HG02623 (cell line): ENCODE measurements around the gene STMN1.

Source experiments
- ATAC-seq: cut with Tn5 transposase; IDR thresholded peaks from one replicate; pipeline ENCODE4 v1.9.1; 2021; ENCODE audit warnings: moderate library complexity; ENCODE audit not compliant: unreplicated experiment

STMN1 gene

DNA sequence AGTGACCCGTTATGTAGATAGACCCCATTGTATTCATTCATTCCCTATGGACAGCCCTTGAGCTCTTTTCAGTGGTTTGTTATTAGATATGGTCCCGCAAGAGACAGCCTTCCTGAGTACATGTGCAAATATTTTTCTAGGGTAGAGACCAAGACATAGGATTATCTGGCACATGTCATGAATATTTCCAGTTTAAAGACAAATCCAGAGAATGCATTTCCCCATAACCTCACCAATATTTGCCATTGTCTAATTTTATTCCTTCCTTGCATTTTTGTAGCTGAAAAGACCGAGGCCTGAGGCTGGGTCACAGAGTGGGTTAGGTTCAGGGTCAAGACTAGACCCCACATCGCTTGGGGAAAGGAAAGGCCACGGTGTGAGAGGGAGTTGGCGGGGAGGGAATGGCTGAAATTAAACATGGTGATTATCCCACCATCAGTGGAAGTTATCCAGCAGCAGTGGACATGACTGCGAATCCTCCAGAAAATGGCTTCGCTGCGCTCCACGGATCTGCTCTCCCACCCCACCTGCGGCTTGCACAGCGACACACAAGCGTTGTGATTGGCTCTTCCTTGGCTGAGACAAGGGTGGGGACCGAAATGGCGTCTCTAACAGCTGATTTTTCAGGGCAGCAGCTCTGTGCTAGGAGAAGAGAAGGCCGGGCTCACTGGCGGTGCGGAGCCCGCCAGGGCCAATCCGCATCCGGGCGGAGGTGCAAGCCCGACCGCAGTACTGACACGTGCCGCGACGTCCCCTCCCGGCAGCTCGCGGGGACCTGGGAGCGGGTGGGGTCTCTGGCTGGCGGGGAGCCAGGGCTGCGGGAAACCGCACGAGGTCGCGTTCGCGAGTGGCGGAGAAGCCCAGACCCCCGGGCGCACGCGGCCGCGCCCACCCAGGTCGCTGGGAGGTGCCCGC, 16.1 kb upstream of the STMN1 start:
- ATAC-seq = no peak

DNA sequence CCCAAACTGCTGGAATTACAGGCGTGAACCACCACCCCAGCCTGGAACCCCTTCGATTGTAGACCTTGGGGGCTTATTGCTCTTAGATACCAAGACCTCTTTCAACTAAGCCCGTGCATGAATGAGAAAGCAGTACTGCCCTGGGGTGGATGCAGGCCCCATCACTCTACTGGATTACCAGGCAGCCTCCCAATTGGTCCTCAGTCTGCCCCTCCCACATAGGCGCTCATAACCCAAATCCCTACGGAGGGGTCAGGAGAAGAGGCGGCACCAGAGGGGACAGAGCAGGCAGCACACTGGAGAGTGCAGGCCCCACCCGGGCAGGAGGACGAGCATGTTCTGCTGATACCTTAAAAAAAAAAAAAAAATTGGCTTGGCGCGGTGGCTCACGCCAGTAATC, 12.4 kb upstream of the STMN1 start:
- no peak for ATAC-seq

DNA sequence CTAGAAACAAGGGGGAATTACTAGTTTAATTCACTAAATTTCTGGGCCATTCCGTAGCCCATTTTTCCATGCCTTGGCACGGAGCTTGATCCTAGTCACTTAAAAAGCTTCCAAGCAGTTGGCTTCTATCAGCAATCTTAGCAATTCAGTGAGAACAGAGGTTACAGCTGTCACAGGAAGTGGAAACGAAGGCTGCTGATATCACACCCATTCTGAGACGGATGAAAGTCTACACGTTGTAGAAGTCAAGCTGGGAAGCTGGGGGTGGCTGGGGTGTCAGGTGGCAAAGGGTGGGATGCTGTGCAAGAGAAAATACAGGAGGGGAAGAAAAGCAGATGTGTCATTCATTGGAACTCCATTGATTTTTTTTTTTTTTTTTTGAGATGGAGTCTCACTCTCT, 11.8 kb upstream of the STMN1 start:
- ATAC-seq = no peak

DNA sequence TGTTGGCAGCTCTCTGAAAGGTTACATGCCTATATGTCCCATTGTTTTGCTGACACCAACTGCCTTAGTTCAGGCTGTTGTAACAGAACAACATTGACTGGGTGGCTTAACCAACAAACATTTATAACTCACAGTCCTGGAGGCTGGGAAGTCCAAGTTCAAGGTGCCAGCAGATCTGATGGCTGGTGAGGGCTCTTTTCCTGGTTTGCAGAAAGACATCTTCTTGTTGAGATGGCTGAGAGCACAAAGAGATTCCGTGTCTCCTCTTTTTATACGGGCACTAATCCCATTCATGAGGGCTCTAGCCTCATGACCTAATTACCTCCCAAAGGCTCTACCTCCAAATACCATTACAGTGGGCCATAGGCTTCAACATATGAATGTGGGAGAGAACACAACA, 10.2 kb upstream of the STMN1 start:
- no peak for ATAC-seq

DNA sequence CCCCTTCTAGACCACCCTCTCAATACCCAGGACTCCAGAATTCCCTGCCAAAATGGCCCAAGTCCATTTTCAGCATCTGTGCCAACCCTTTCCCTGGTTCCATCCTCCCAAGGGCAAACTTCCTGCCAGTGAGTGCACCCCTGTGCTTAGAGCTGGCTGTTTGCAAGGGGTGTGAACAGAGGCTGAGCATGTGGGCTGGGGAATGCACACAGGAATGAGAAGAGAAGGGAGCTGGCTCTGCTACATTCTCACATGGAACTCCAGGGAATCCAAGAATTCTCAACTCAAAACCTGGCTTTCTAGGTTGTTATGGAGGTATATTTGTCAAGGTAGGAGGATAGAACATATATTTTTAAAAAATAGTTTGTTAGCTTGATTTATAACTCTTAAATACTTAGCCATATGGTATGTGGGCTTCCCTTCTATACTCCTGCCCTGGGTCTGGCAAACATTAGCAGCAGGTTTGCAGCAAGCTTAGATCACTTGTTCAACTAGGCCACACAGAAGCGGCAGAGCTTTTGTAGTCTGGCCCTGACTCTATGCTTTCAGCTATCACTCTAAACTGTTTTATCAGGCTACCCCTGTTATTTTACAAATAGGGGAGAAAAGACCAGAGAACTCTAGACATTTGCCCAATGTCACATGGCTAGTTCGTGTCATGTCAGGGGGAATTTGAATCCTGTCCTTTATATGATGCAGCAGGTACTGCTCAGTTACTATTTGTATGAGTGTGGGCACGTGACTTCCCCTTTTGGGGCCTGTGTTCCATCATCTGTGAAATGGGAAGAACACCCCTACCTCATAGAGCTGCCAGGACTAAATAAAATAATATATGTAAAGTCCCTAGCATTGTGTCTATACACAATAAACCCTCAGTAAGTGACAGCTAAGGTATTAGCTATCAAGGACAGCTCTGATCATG, 8.1 kb upstream of the STMN1 start:
- no peak for ATAC-seq

DNA sequence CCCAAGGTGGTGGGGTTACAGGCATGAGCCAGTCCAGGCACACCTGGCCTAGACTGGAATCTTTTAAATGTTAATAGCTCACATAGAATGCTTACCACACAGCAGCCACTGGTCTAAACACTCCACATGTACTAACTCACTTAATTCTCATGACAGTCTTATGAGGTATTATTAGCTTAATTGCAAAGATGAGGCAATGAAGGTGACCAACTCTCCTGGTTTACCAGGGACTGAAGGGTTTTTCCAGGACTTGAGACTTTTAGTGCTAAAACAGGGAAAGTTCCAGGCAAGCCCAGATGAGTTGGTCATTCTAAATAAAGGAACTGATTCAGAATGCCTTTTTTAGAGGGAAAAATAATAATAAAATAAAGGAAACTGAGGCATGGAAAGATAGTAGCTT, 7.0 kb upstream of the STMN1 start:
- no peak for ATAC-seq

DNA sequence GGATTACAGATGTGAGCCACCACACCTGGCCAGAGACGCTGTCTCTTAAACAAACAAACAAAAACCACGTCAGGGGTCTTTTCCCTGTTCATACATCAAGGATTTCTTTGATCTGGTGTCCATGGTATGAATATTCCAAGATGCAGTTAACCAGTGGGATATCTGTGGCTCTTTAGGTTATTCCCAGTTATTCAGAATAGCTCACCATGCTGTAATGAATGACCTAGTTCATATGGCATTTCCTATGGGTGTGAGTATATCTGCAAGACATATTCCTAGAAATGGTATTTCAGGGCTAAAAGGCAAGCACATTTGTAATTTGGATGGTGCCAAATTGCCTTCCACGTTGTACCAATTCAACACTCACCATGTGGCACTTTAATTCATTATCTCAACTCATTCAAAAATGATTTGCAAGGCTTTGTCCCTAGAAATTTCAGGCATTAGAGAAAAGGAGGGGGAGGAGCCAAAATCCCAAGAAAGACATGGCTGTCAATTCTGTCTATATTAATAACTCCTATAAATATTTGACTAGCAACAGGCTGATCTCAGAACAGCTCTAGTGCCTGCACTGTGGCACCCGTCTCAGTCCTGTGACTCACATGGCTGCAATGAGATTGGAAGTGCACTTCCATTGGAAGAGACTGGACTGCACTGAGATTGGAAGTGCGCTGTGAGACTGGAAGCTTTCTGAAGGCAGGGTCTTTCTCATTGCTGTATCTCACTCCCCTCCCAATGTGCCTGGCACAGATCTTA, 6.0 kb upstream of the STMN1 start:
- ATAC-seq = no peak

DNA sequence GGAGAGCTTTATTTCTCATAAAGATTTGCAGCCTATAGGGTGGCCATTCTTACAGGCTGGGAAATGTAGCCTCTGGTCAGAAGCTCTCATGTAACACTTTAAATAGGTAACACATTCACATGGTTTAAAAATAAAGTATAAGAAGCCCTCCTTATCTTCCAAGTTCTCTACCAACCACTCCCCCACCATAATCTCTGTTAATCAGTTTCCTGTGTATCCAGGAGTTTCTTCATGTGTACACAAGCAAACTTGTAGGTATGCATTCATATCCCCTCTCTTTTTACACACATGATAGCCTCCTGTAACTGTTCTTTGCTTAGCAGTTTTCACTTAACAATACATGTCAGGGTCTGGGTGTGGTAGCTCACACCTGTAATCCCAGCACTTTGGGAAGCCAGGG, 4.9 kb upstream of the STMN1 start:
- no peak for ATAC-seq

DNA sequence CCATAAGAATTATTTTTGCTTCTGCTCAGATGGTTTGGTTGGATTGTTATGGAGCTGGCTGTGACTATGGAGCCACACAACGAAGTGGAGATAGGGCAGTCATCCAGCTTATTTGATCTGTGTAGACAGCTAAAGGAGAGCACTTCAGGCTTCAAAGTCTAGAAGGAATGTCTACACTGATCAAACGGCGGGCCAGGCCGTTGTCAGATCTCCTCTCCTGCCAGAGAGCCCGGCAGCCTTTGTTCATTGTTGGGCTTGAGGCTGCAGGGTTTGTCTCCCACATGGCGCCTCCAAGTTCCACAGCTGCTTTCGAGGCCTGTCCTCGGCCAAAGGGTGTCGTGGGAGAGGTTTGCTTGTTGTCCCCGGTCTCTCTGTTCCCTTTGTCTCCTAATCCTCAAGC, 2.8 kb upstream of the STMN1 start:
- no peak for ATAC-seq

DNA sequence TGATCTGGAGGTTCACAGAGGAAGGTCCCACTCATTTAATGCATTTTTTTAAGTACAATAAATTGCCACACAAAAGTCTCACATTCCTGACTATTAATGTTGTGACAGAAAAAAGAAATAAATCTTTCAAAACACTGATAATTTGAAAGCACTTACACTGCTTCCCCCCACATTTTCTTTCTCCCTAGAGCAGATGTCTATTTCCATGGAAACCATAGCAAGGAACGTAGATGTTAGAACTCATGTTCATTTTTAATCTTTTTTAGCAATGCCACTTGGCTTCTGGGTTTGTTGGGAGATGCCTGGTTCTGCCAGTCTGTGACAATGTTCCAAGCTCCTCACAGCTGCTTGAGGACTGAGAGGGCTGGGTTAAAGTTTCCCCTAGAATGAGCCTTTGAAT, 1.9 kb upstream of the STMN1 start:
- no peak for ATAC-seq

DNA sequence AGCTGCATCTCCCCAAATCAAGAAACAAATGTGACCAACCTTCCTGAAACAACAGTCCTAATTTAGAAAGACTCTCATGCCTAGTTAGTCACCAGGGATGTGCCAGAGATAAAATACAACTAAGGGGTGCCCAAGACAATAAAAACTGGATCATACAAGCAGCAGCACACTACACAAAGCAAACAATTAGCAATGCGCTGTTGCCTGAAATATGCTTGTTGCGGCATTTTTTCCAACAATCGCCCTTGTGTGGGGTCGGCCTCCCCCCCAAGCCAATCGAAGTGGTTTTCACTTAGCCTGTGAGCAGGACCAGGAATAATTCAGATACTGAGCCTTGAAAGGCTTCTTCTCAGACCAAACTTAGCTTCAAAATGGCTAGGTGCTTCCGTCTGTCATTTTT, 1.4 kb upstream of the STMN1 start:
- ATAC-seq = no peak

DNA sequence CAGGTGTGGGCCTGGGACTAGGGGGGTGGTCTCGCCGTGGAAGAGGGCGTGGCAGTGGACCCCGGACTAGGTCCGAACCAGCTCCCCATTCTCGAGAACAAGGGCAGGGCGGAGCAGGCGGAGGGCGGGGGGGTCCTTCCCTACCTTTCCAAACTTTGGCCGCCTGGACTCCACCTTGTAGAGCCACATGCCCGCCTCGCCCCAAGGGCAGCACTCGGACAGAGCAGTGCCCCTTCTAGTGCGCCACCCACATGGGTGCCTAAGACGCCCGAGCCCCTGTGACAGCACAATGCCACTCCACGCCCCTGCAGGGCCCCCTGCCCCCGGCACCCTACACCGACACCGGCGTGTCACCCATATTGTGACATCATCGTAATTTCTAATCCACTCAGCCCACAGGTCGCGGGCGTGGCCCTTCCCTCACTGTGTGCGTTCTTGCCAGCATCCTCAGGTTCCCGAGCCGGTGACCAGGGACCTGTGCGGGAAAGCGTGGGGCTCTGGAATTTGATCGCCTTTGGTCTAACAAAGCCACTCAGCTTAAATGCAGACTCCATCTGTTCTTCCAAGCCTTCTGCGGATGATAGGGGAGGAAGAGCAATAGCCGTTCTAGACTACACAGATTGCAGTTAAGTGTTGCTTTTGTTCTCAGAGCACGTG, 553 bp upstream of the STMN1 start:
- ATAC-seq = no peak

DNA sequence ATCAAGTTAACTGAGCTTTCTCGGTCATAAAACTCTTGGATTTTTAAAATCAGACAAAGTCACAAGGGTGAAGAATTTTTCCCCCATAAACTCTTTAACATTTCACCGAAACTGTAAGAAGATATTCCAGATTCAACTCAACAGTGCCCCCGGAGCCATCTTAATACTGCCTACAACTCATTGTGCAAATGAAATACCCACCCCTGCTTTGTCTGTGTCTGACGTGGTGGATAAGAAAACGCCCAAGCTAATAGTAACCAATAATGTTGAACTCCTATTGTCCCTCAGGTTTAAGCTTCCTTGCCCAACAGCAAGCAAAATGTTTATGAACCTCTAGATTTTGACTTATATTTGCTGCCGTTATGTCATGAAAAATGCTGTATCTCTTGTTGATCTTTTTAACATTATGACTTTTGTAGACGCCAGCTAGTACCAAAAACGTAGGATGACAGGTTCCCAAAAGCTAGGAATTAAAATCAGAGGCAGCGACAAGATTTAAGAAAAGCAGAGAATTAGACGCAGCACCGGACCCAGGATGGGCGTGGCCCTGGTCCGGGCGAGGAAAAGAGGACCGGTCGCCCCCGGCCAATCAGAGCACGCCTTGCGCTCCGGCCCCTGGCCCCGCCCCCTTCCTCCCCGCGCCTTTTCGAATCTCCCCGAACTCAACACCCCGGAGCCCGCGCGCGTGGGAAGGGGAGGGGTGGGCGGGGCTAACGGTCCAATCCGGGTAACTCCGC, 1.1 kb downstream of the STMN1 start:
- ATAC-seq = peak; percentile 78

DNA sequence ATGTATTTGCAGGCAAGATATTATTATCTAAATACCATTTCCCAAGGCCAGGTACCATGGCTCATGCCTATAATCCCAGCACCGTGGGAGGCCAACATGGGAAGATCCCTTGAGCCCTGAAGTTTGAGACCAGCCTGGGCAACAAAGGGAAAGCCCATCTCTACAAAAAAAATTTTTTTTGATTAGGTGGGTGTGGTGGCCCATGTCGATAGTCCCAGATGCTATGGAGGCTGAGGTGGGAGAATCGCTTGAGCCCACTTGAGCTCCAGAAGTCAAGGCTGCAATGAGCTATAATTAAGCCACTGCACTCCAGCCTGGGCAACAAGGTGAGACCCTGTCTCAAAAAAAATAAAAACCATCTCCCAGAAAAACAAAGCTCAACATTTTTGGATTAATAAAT, 2.2 kb downstream of the STMN1 start:
- no peak for ATAC-seq

DNA sequence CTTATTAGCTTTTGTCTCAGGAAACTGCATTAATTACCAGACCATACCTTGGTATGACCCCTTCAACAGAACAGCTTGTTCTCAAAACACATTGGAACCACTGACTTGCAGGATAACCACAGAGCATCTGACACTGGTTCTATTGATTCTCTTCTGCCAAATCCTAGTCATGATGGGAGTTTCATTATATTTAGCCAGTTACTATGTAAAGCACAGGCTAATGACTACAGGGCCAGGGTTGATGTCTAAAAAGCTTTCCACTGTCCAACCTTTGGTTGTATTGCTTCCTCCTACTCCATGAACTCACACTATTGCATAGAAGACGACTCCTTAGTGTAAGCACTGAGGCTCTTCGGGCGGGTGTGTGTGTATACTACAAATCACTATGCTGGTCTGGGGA, 3.8 kb downstream of the STMN1 start:
- no peak for ATAC-seq

DNA sequence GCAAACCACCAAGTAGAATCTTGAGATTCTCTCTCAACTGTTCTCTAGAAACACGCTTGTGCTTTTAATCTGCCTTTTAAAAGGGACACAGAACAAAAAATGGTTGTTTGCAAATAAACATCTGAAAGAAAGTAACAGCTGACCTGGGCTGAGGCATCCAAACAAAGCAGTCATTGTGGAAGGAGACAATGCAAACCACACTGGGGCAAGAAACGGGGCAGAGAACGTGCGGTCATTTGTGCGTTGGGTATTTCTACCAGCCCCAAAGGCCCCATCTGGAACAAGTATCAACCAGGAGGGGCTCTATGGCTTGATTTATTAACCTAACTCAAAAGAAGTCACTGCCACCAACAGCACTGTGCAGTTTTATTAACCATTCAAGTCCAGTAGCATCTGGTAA, 6.0 kb downstream of the STMN1 start:
- no peak for ATAC-seq

DNA sequence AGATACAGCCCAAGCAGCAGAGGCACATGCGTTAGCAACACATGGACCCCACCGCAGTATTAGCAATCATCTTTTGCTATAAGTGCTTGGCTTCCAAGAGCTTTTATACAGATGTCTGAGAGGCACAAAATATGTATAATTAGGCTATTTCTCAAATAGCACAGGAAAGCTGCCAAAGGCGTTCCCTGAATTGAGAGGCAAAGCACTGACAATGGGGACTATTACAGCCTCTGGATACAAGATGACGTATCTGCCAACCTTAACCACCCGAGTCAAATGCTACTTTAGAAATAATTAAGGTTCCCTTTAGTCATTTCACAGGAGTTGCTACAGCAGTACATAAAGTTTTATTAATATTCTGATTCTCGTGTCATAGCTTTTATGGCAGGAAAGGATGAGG, 6.4 kb downstream of the STMN1 start:
- ATAC-seq = no peak

DNA sequence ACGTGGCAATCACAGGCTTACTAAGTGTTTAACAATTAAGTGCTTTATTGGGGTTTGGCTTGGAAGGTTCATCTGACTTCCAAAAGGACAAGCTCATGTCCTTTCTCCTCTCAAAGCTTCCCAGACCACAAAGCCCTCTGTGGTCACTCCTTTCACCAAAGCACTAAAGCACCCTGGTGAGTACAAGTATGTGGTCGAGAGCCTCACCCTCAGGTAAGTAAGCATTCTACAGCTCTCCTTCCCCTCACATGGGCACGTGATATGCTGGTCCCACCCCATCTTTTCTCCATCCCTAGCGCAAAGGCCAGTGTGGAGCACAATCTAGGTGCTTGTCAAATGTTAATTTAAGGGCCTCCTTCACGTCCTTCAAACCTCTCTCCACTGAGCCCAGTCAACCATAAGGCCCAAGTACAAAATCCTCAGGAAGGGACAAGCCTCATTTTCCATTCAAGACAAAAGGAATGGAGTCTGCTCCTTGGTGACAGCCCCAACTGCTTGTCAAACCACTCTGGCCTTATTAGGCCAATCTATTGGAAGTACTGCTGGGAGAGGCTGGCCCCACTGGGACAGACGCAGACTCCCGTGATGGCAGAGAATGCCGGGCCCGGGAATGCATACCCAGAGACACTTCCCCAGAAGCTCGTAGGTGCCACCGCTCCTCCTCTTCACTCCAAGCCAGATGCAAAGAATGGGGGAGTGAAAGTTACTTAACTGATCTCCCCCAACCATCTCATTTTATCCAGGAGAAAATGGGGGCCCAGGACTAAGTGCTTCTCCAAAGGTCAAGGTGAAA, 7.8 kb downstream of the STMN1 start:
- no peak for ATAC-seq

DNA sequence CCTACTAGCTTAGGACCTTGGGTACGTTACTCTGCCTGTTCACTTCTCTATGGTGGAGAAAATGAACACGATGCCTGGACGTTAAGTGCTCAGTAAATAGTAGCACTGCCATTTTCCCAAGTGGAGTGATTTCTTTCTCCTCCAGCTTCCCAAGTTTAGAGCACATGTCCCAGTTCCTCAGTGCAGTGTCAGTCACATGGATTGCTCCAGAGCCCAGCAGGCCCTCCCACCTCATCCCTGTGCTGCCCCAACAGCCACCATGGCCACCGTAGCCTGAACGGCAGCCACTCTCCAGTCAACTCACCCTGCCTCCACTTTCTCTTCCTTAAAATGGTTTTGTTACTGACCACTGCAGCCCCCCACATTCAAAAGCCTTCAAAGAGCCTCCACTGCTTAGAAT, 8.5 kb downstream of the STMN1 start:
- no peak for ATAC-seq
